ENCODE data around the gene ANK3.

Gene ANK3

DNA sequence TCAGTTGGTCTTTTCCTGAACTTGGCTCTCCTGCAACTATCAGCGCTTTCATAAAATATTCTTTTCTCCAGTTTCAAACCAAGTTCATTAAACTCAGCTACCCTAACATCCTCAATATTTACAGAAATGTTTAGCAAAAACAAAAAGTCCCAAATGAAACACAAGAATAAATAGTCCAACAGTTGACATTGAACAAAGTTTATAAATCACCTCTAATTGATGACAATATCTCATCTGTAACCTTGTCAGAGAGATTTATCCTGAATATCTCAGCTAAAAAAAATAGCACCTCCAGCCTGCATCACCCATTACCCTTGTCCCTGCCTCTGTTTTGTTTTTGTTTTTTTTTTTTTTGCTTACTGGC is 76.1 kb downstream of the ANK3 start:
- TF ChIP-seq, protein P1, sequence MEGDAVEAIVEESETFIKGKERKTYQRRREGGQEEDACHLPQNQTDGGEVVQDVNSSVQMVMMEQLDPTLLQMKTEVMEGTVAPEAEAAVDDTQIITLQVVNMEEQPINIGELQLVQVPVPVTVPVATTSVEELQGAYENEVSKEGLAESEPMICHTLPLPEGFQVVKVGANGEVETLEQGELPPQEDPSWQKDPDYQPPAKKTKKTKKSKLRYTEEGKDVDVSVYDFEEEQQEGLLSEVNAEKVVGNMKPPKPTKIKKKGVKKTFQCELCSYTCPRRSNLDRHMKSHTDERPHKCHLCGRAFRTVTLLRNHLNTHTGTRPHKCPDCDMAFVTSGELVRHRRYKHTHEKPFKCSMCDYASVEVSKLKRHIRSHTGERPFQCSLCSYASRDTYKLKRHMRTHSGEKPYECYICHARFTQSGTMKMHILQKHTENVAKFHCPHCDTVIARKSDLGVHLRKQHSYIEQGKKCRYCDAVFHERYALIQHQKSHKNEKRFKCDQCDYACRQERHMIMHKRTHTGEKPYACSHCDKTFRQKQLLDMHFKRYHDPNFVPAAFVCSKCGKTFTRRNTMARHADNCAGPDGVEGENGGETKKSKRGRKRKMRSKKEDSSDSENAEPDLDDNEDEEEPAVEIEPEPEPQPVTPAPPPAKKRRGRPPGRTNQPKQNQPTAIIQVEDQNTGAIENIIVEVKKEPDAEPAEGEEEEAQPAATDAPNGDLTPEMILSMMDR (conservative IDR thresholded peaks at IDR 0.05; ENCODE audit: low read length) = no peak
- DNase-seq (ENCODE audit: low read depth) = no peak
- no peak overlapping the region for H3K4me3 ChIP-seq (ENCODE audit: low read length)

DNA sequence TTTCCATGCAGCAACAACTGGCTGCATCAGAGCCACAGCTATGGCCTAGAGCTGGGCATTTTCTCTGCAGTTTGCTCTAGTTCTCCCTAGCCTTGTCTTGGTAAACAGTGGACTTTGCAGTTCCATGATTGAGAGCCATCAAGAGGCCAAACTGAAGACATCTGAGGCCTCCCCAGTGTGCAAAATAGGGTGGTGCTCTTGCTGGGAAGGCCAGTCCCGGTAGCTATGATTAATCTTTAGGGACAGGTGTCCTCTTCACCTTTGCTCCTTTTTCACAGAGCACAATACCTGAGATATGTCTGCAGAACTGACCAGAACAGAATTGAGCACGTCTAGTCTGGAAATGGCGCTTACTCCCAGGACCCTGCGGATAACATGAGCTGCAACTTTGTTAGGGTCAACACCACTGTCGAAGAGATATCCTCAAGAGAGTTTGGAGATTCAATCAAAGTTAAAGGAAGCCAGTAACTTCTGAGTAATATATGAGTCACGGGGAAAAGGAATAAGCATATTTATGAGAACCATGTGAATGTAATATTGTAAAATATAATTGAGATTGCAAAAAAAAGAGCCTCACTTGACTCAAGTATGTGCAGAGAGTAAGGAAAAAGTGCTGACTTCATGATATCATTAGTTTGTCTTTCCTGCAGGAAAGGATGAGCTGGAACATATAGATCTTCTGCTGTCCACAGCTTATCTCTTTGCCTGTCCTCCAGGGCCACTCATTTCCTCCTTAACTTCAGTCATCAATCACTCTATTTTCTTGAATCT is 76.7 kb downstream of the ANK3 start:
- peak; percentile 52 for DNase-seq (ENCODE audit: low read depth)
- no peak overlapping the region for H3K4me3 ChIP-seq (ENCODE audit: low read length)
- TF ChIP-seq, protein P1 (conservative IDR thresholded peaks at IDR 0.05; ENCODE audit: low read length) = no peak

DNA sequence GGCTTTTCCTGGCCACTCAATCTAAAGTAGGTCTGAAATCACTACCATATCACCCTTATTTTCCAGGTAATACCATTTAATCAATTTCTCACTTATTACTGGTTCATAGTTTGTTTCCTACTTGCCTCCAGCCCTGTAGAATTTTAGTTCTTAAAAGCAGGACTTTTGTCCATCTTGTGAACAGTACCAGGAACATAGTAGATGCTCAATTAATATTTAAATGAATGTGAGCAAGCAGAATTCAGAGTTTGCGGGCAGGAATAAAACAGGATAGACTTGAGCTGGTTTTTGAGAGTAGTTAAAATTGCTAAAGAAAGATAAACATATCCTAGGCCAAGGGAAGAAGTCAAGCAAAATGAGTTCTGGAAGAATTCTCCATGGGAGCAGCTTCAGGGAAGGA is 77.9 kb downstream of the ANK3 start:
- TF ChIP-seq, protein P1 (conservative IDR thresholded peaks at IDR 0.05; ENCODE audit: low read length) = no peak
- no peak for DNase-seq (ENCODE audit: low read depth)
- H3K4me3 ChIP-seq (ENCODE audit: low read length) = no peak overlapping the region

DNA sequence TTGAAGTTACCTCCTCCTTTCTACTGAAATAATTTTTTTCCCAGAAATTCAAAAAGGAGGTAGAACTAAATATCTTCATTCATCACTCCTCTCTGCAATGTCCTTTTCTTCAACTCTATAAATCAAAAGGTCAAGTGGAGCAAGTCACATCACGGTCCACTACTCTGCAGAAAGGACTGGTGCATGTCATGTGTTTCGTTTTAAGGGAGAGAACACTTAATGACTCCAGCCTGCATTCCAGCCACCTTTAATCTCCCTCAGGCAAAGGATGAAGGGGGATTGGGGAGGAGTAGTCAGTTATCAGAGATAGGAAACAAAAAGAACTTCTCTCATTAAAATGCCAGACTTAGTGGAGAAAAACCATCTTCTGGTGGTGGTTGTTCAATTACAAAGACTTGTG is 78.9 kb downstream of the ANK3 start:
- TF ChIP-seq, protein P1 (conservative IDR thresholded peaks at IDR 0.05; ENCODE audit: low read length) = no peak
- no peak overlapping the region for H3K4me3 ChIP-seq (ENCODE audit: low read length)
- DNase-seq (ENCODE audit: low read depth) = no peak

DNA sequence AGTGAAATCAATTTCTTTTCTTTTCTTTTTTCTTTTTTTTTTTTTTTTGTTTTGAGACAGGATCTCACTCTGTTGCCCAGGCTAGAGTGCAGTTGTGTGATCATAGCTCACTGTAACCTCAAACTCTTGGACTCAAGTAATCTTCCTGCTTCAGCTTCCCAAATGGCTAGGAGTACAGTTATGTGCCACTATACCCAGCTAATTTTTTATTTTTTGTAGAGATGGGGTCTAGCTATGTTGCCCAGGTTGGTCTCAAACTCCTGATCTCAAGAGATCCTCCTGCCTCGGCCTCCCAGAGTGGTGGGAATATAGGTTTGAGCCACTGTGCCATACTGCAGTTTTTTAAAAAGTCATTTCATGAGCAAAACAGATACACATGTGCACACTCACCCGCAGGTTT is 79.8 kb downstream of the ANK3 start:
- TF ChIP-seq, protein P1 (conservative IDR thresholded peaks at IDR 0.05; ENCODE audit: low read length) = no peak
- no peak for DNase-seq (ENCODE audit: low read depth)
- no peak overlapping the region for H3K4me3 ChIP-seq (ENCODE audit: low read length)

DNA sequence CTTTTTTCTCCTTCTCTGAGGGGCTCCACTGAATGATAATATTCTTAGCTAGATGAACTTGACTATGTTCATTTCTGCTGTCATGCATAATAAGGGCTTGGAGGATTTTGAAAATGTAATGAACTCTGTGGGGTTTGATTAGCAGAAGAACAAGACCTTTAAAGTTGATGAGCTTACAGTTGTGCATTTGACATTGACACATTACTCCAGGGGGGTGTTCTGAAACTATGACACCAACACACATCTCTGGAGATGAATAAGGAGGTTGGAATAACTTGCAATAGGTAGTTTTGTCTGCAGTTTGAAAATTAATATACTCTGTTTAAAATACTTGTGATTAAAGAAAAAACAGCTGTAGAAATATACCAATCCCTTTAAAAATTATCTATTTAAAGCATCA is 80.3 kb downstream of the ANK3 start:
- TF ChIP-seq, protein P1 (conservative IDR thresholded peaks at IDR 0.05; ENCODE audit: low read length) = no peak
- no peak overlapping the region for H3K4me3 ChIP-seq (ENCODE audit: low read length)
- no peak for DNase-seq (ENCODE audit: low read depth)

DNA sequence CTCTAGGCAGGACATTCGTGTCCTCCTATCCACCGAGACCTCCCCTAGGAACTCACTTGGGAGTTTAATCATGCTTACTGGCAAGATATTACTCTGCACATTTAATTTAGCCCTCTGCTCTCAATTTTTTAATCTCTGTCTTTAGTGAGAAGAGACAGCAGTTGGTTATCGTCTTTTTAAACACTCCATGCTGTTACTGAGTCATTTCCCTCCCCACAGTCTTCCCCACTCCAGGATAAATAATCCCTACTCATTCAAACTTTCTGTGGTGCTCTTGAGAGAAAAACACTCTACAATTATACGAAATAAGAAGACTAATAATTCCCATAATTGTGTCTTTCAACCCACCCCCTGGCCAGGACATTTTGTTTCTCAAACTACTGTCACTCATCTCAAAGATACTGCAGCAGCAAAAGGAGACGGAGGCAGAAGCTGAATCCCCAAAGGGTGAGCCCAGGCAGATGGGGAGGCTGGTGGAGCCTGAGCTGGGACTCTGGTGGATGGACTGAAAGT is 84.2 kb downstream of the ANK3 start:
- no peak for DNase-seq (ENCODE audit: low read depth)
- TF ChIP-seq, protein P1 (conservative IDR thresholded peaks at IDR 0.05; ENCODE audit: low read length) = no peak
- no peak overlapping the region for H3K4me3 ChIP-seq (ENCODE audit: low read length)
